ENCODE results near the gene ELP6. TPM values are rescaled to one million over a fixed set of nuclear protein-coding genes. Genes with fewer than 3 reads are reported as not detected.

Gene ELP6
- total RNA-seq = 43.5 TPM
- 28.0 TPM for polyA plus RNA-seq
- long read RNA-seq, donor 1, partial matches to known transcripts = 0 of 1 reads
- long read RNA-seq, donor 1, other reads (novel, unspliced or antisense) = 0 of 1 reads
- long read RNA-seq, donor 2, transcript ELP6-201 (7 exons, 1,401 nt) = major isoform, 19 of 71 reads
- long read RNA-seq, donor 2, partial matches to known transcripts = 48 of 71 reads
- long read RNA-seq, donor 2, other reads (novel, unspliced or antisense) = 0 of 71 reads
- long read RNA-seq, donor 3, transcript ELP6-201 (7 exons, 1,401 nt) = major isoform, 26 of 63 reads
- long read RNA-seq, donor 3, partial matches to known transcripts = 37 of 63 reads
- long read RNA-seq, donor 3, other reads (novel, unspliced or antisense) = 0 of 63 reads
- long read RNA-seq, donor 4, transcript ELP6-201 (7 exons, 1,401 nt) = major isoform, 8 of 9 reads
- long read RNA-seq, donor 4, partial matches to known transcripts = 0 of 9 reads
- long read RNA-seq, donor 4, other reads (novel, unspliced or antisense) = 0 of 9 reads
- long read RNA-seq, donor 5, transcript ELP6-201 (7 exons, 1,401 nt) = major isoform, 23 of 33 reads
- long read RNA-seq, donor 5, partial matches to known transcripts = 6 of 33 reads
- long read RNA-seq, donor 5, other reads (novel, unspliced or antisense) = 0 of 33 reads
- long read RNA-seq, donor 6, transcript ELP6-201 (7 exons, 1,401 nt) = major isoform, 7 of 24 reads
- long read RNA-seq, donor 6, partial matches to known transcripts = 14 of 24 reads
- long read RNA-seq, donor 6, other reads (novel, unspliced or antisense) = 0 of 24 reads
- long read RNA-seq, donor 7, partial matches to known transcripts = 0 of 4 reads
- long read RNA-seq, donor 7, other reads (novel, unspliced or antisense) = 0 of 4 reads
- long read RNA-seq, donor 8, transcript ELP6-201 (7 exons, 1,401 nt) = major isoform, 9 of 9 reads
- long read RNA-seq, donor 8, partial matches to known transcripts = 0 of 9 reads
- long read RNA-seq, donor 8, other reads (novel, unspliced or antisense) = 0 of 9 reads
- long read RNA-seq, donor 9, transcript ELP6-201 (7 exons, 1,401 nt) = major isoform, 15 of 23 reads
- long read RNA-seq, donor 9, partial matches to known transcripts = 5 of 23 reads
- long read RNA-seq, donor 9, other reads (novel, unspliced or antisense) = 0 of 23 reads
- long read RNA-seq, donor 10, transcript ELP6-201 (7 exons, 1,401 nt) = major isoform, 6 of 8 reads
- long read RNA-seq, donor 10, partial matches to known transcripts = 0 of 8 reads
- long read RNA-seq, donor 10, other reads (novel, unspliced or antisense) = 0 of 8 reads

GRCh38 chr3:47513125-47513929, at the start of gene ELP6:
ELP6 (minus strand) TSS chr3:47513712; CDS start chr3:47513590, 122 bp downstream.
- H3K27me3 ChIP-seq (ENCODE audit: control insufficient read depth in 2 of 2, insufficient read depth in 1 of 2, low read length in 1 of 2) = no peaks in the 10 kb centered on the region
- peak within 1 kb of the TSS; percentile 75 to 96 for H3K4me3 ChIP-seq (ENCODE audit: low read length in 2 of 2)
- peak within 1 kb of the TSS; percentile 98 to 100 for H3K27ac ChIP-seq (ENCODE audit: low read depth in 1 of 2, low read length in 1 of 2)
- no peaks in the 10 kb centered on the region for H3K9me3 ChIP-seq (ENCODE audit: control insufficient read depth in 2 of 2, insufficient read depth in 1 of 2, low read length in 1 of 2)
- peak; percentile 94 to 98 (median 96) for DNase-seq (ENCODE audit: low read depth in 6 of 9, low spot score in 9 of 9)
- H3K36me3 ChIP-seq (ENCODE audit: control insufficient read depth in 2 of 2, insufficient read depth in 2 of 2, low read length in 1 of 2) = peaks cover 15 to 25% of the 10 kb centered on the region in 2 donors
- under 1% methylated on average over 71 of the region's 71 CpGs for WGBS
- peaks cover 15 to 18% of the 10 kb centered on the region in 2 donors for H3K4me1 ChIP-seq (ENCODE audit: control insufficient read depth in 2 of 2, insufficient read depth in 2 of 2, low read length in 2 of 2)

- whole genome bisulfite sequencing = 96% methylated on average over 2 of the region's 2 CpGs
- Histone ChIP-seq H3K4me1 (ENCODE audit: control insufficient read depth in 2 of 2, insufficient read depth in 2 of 2, low read length in 2 of 2) (no peaks in the 10 kb centered on the region), H3K4me3 (ENCODE audit: low read length in 2 of 2) (no peak overlapping the region), H3K27me3 (ENCODE audit: control insufficient read depth in 2 of 2, insufficient read depth in 1 of 2, low read length in 1 of 2) (peaks cover 0 to 2% of the 10 kb centered on the region in 2 donors), H3K36me3 (ENCODE audit: control insufficient read depth in 2 of 2, insufficient read depth in 2 of 2, low read length in 1 of 2) (no peaks in the 10 kb centered on the region), H3K9me3 (ENCODE audit: control insufficient read depth in 2 of 2, insufficient read depth in 1 of 2, low read length in 1 of 2) (no peaks in the 10 kb centered on the region), H3K27ac (ENCODE audit: low read depth in 1 of 2, low read length in 1 of 2) (no peak overlapping the region)
- DNase-seq (ENCODE audit: low read depth in 6 of 9, low spot score in 9 of 9) = no peak
Measured at GRCh38 chr3:47556351-47556750, 42.8 kb upstream of the ELP6 start.

GRCh38 chr3:47554335-47554734, 40.8 kb upstream of the ELP6 start:
- 93% methylated on average over 6 of the region's 6 CpGs for WGBS
- H3K27me3 ChIP-seq (ENCODE audit: control insufficient read depth in 2 of 2, insufficient read depth in 1 of 2, low read length in 1 of 2) = peaks cover 0 to 2% of the 10 kb centered on the region in 2 donors

GRCh38 chr3:47553407-47553806, 39.9 kb upstream of the ELP6 start:
- H3K4me3 ChIP-seq (ENCODE audit: low read length in 2 of 2) = no peak overlapping the region
- no peak overlapping the region for H3K27ac ChIP-seq (ENCODE audit: low read depth in 1 of 2, low read length in 1 of 2)
- peaks cover 0 to 2% of the 10 kb centered on the region in 2 donors for H3K27me3 ChIP-seq (ENCODE audit: control insufficient read depth in 2 of 2, insufficient read depth in 1 of 2, low read length in 1 of 2)
- H3K36me3 ChIP-seq (ENCODE audit: control insufficient read depth in 2 of 2, insufficient read depth in 2 of 2, low read length in 1 of 2) = no peaks in the 10 kb centered on the region
- no peaks in the 10 kb centered on the region for H3K4me1 ChIP-seq (ENCODE audit: control insufficient read depth in 2 of 2, insufficient read depth in 2 of 2, low read length in 2 of 2)
- WGBS = 96% methylated on average over 7 of the region's 7 CpGs
- H3K9me3 ChIP-seq (ENCODE audit: control insufficient read depth in 2 of 2, insufficient read depth in 1 of 2, low read length in 1 of 2) = no peaks in the 10 kb centered on the region
- DNase-seq (ENCODE audit: low read depth in 6 of 9, low spot score in 9 of 9) = no peak

More at GRCh38 chr3:47554335-47554734, 40.8 kb upstream of the ELP6 start:
- Histone ChIP-seq H3K9me3 (ENCODE audit: control insufficient read depth in 2 of 2, insufficient read depth in 1 of 2, low read length in 1 of 2) (no peaks in the 10 kb centered on the region), H3K4me1 (ENCODE audit: control insufficient read depth in 2 of 2, insufficient read depth in 2 of 2, low read length in 2 of 2) (no peaks in the 10 kb centered on the region), H3K4me3 (ENCODE audit: low read length in 2 of 2) (no peak overlapping the region), H3K27ac (ENCODE audit: low read depth in 1 of 2, low read length in 1 of 2) (no peak overlapping the region), H3K36me3 (ENCODE audit: control insufficient read depth in 2 of 2, insufficient read depth in 2 of 2, low read length in 1 of 2) (no peaks in the 10 kb centered on the region)
- no peak for DNase-seq (ENCODE audit: low read depth in 6 of 9, low spot score in 9 of 9)

GRCh38 chr3:47542471-47543173, 29.1 kb upstream of the ELP6 start:
- WGBS = 92% methylated on average over 21 of the region's 21 CpGs
- Histone ChIP-seq H3K36me3 (ENCODE audit: control insufficient read depth in 2 of 2, insufficient read depth in 2 of 2, low read length in 1 of 2) (no peaks in the 10 kb centered on the region), H3K27me3 (ENCODE audit: control insufficient read depth in 2 of 2, insufficient read depth in 1 of 2, low read length in 1 of 2) (peaks cover 0 to 2% of the 10 kb centered on the region in 2 donors), H3K9me3 (ENCODE audit: control insufficient read depth in 2 of 2, insufficient read depth in 1 of 2, low read length in 1 of 2) (no peaks in the 10 kb centered on the region), H3K4me3 (ENCODE audit: low read length in 2 of 2) (no peak overlapping the region), H3K27ac (ENCODE audit: low read depth in 1 of 2, low read length in 1 of 2) (no peak overlapping the region), H3K4me1 (ENCODE audit: control insufficient read depth in 2 of 2, insufficient read depth in 2 of 2, low read length in 2 of 2) (no peaks in the 10 kb centered on the region)
- no peak for DNase-seq (ENCODE audit: low read depth in 6 of 9, low spot score in 9 of 9)

GRCh38 chr3:47541583-47542108, 28.1 kb upstream of the ELP6 start:
- DNase-seq (ENCODE audit: low read depth in 6 of 9, low spot score in 9 of 9) = no peak
- Histone ChIP-seq H3K4me1 (ENCODE audit: control insufficient read depth in 2 of 2, insufficient read depth in 2 of 2, low read length in 2 of 2) (no peaks in the 10 kb centered on the region), H3K27ac (ENCODE audit: low read depth in 1 of 2, low read length in 1 of 2) (no peak overlapping the region), H3K4me3 (ENCODE audit: low read length in 2 of 2) (no peak overlapping the region), H3K27me3 (ENCODE audit: control insufficient read depth in 2 of 2, insufficient read depth in 1 of 2, low read length in 1 of 2) (peaks cover 0 to 2% of the 10 kb centered on the region in 2 donors), H3K9me3 (ENCODE audit: control insufficient read depth in 2 of 2, insufficient read depth in 1 of 2, low read length in 1 of 2) (no peaks in the 10 kb centered on the region), H3K36me3 (ENCODE audit: control insufficient read depth in 2 of 2, insufficient read depth in 2 of 2, low read length in 1 of 2) (no peaks in the 10 kb centered on the region)
- WGBS = 60% methylated on average over 6 of the region's 6 CpGs

GRCh38 chr3:47540281-47540680, 26.8 kb upstream of the ELP6 start:
- H3K4me3 ChIP-seq (ENCODE audit: low read length in 2 of 2) = no peak overlapping the region
- no peaks in the 10 kb centered on the region for H3K36me3 ChIP-seq (ENCODE audit: control insufficient read depth in 2 of 2, insufficient read depth in 2 of 2, low read length in 1 of 2)
- peaks cover 0 to 2% of the 10 kb centered on the region in 2 donors for H3K27me3 ChIP-seq (ENCODE audit: control insufficient read depth in 2 of 2, insufficient read depth in 1 of 2, low read length in 1 of 2)
- WGBS = 97% methylated on average over 4 of the region's 4 CpGs
- no peak overlapping the region for H3K27ac ChIP-seq (ENCODE audit: low read depth in 1 of 2, low read length in 1 of 2)
- no peaks in the 10 kb centered on the region for H3K4me1 ChIP-seq (ENCODE audit: control insufficient read depth in 2 of 2, insufficient read depth in 2 of 2, low read length in 2 of 2)
- no peak for DNase-seq (ENCODE audit: low read depth in 6 of 9, low spot score in 9 of 9)
- H3K9me3 ChIP-seq (ENCODE audit: control insufficient read depth in 2 of 2, insufficient read depth in 1 of 2, low read length in 1 of 2) = no peaks in the 10 kb centered on the region
